Uterus (tissue), 2 donors: ENCODE measurements around the gene CFP.

ENCODE experiments used
- POLR2A ChIP-seq, 2 donors: fragments of 450-650 bp; IDR thresholded peaks; one replicate each; pipeline ENCODE4 v1.6.1; 2016; ENCODE audit warnings: antibody characterized with exemption in 2 of 2, mild to moderate bottlenecking in 1 of 2, moderate library complexity in 1 of 2
- TF ChIP-seq, protein P1 (sequence below), 4 experiments: fragments of 200-600 bp in 2 of 4; fragments of 450-650 bp in 2 of 4; sonication (generic) in 2 of 4; IDR thresholded peaks; one replicate each; pipeline ENCODE4 v1.5.1; 2016 to 2019; ENCODE audit warnings: antibody characterized with exemption in 4 of 4, mild to moderate bottlenecking in 2 of 4, moderate library complexity in 1 of 4

DNA sequence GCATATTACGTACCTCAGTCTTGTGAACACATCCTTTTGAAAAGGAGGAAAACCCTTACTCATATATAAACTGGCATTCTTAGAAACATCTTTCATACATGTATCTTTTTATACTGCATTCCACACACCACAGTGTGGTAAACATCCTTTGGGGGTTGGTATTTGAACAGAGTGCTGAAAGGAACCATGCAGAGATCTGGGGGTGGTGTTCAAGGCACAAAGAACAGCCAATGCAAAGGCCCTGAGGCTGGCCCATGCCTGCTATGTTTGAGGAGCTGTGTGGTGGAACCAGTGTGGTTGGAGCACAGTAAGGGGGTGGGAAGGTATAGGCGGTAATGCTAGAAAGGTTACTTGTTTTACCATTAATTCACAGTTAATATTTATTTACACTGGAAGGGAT is 18.6 kb upstream of the CFP start:
- TF ChIP-seq, protein P1, sequence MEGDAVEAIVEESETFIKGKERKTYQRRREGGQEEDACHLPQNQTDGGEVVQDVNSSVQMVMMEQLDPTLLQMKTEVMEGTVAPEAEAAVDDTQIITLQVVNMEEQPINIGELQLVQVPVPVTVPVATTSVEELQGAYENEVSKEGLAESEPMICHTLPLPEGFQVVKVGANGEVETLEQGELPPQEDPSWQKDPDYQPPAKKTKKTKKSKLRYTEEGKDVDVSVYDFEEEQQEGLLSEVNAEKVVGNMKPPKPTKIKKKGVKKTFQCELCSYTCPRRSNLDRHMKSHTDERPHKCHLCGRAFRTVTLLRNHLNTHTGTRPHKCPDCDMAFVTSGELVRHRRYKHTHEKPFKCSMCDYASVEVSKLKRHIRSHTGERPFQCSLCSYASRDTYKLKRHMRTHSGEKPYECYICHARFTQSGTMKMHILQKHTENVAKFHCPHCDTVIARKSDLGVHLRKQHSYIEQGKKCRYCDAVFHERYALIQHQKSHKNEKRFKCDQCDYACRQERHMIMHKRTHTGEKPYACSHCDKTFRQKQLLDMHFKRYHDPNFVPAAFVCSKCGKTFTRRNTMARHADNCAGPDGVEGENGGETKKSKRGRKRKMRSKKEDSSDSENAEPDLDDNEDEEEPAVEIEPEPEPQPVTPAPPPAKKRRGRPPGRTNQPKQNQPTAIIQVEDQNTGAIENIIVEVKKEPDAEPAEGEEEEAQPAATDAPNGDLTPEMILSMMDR (IDR thresholded peaks at IDR 0.05): no peak
- no peak for TF ChIP-seq POLR2A (IDR thresholded peaks at IDR 0.05)
